Fibroblast of skin of left biceps (primary cell): ENCODE measurements around the gene CRIP1.

Experiments used
- DNase-seq, 2 experiments: peaks; one replicate each; pipeline ENCODE4 v3.0.0-alpha.2; 2013; ENCODE audit warnings: low read depth in 2 of 2

The CRIP1 gene

DNA sequence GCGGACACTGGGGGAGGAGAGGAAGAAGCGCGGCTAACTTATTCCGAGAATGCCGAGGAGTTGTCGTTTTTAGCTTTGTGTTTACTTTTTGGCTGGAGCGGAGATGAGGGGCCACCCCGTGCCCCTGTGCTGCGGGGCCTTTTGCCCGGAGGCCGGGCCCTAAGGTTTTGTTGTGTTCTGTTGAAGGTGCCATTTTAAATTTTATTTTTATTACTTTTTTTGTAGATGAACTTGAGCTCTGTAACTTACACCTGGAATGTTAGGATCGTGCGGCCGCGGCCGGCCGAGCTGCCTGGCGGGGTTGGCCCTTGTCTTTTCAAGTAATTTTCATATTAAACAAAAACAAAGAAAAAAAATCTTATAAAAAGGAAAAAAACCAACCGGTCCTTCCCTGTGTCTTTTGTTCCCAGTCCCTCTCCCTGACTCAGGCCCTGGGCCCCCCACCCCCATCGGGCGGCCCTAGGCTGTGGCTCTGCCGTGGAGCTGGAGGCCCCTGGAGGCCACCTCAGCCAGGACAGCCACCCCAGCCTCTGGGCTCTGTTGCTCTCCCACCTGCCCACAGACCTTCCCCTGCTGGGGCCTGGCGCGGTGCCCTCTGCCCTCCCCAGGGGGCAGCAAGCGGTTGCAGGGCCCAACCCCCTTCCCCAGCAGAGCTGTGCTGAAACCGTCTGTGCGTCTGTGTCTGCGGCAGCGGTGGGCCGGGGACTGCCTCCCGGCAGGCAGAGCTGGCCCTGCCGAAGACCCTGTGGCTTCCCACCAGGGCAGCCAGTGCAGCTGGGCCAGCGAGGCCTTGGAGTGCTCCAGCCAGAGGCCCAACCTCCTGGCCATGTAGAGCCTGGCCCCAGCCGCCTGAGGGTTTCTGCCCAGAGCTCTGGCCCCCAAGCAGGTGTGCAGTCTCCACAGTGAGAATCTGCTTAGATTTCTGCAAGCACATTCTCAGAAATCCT, 16.1 kb upstream of the CRIP1 start:
- no peak for DNase-seq

DNA sequence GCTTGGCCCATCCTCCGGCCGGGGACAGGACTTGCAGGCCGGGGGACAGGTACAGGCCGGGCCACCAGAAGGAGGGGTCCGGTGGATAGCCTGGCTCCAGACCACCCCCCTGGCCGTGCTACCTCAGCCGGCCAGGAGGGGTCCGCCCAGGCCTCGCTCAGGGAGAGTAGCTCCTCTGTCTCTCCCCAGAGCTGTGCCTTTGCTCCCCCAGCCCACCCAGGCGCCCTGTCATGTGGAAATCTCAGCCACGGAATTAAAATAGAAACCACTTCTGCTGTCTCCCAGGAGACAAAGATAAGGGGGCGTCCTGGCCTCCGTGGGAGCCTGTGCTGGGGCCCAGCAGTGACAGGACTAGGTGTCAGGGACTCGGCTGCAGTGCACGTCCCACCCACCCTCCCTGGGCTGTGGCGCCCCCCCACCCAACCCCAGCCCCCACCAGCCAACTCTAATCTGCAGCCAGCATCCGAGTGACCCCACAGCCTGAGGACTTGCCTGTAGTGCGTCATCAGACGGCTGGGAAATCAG, 15.3 kb upstream of the CRIP1 start:
- DNase-seq = no peak

DNA sequence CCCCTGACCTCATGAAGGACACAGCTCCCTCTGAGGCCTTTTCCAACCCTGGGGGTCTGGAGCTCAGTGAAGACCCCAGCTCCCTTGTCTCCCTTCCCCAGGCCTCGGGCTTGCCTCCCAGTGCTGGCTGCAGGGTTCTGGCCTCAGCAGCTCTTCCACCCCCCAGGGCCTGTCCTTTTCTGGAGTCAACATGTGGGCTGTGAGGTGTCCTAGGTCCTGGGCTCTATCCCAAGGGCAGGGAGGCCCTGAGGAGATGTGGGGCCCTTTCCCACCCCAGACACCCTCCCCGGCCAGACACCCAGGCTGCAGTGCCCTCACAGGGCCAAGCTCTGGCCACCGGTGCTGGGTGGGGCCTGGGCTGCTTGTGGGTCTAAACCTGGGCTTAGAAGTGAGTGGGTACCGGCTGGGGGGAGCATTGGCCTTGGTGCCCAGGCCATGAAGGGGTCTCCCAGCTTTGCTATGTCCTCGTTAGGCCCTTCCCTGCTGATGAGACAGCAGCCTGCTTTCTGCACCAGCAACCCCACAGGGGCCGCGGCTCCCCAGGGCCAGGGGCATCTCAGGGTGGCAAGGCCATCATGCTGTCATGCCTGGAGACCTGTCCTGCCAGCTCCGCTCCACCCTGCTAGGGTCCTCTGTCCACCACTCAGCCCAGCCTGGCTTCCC, 14.7 kb upstream of the CRIP1 start:
- no peak for DNase-seq

DNA sequence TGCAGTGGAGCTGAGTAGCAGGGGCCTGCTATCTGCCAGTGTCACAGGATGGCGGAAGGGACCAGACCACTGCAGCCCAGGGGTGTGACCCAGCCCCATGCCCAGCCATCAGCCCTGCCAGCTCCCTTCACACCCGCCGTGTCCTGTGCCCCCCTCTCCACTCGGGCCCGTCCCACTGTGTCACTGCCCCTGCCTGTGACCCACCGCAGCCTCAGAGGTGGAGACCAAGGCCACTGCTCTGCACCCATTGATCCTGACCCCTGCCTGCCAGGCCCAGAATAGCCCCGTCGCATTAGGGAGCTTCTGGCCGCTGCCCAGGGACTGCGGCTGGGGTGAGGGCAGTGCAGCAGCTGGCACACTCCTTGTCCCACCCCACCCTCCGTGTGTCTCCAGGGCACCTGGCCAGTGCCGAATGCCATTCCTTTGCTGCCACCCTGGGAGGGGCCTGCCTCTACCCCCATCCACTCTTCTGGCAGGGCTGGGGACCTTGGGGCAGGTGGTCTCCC, 14.1 kb upstream of the CRIP1 start:
- no peak for DNase-seq

DNA sequence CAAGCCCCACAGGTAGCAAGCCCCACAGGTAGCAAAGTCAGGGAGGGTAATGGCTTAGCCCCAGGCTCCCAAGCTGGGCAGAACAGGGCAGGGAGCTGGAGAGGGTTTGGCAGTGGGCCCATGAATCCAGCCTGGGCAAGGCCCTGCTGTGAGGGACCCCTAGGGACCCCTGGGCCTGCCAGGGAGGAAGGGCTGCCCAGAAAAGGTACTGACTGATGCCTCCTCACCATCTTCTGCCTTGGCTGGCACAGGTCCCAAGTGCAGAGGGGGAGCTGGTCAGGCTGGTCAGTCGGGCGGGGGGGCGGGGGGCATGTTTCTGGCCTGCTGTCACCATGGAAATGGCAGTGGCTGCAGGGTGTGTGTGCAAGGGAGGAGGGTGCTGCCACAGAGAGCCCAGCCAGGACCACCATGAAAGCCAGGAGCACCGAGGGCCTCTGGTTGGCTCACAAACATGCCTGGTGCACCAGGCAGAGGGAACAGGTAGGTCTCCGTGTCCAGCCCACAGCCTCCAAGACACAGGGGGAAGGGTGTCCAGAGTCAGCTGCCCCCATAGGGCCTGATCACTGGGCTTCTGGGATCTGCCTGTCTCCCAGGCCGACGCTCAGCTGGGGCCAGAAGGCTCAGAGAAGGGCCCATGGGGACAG, 13.5 kb upstream of the CRIP1 start:
- no peak for DNase-seq

DNA sequence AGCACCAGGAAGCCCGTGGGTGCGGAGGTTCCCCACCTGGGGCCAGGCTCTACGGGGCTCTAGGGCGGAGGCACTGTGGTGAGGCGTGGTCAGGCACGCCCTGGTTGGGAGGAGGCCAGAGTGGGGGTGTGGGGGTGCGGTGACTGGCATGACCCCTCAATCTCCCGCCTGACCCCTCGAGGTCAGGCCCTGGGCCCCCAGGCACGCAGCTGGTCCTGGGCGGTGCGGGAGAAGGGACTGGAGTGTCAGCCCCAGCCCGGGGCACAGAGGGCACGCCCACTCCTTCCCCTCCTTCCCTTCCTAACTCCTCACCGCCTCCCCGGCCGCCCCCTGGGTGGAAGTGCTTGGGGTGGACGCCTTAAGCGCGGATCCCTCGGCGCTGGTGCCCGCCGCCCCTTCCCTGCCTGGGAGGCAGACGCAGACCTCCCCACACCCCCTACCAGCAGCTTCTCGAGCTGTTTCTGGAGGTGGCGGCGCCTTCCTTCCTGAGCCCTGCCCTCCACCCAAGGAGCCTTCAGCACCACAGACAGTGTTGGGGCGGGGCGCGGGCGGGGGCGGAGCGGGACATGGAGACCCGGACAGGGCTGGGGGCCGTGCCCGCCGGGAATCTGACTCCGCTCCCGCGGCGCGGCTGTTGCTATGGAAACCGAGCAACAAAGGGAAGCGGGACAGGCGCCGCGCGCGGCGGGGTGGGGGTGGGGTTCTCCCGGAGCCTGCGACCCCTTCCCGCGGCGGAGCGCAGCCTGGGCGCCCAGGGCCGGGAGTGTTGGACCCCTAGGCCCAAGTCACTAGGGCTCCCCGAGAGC, 12.8 kb upstream of the CRIP1 start:
- peak; percentile 35 to 47 for DNase-seq

DNA sequence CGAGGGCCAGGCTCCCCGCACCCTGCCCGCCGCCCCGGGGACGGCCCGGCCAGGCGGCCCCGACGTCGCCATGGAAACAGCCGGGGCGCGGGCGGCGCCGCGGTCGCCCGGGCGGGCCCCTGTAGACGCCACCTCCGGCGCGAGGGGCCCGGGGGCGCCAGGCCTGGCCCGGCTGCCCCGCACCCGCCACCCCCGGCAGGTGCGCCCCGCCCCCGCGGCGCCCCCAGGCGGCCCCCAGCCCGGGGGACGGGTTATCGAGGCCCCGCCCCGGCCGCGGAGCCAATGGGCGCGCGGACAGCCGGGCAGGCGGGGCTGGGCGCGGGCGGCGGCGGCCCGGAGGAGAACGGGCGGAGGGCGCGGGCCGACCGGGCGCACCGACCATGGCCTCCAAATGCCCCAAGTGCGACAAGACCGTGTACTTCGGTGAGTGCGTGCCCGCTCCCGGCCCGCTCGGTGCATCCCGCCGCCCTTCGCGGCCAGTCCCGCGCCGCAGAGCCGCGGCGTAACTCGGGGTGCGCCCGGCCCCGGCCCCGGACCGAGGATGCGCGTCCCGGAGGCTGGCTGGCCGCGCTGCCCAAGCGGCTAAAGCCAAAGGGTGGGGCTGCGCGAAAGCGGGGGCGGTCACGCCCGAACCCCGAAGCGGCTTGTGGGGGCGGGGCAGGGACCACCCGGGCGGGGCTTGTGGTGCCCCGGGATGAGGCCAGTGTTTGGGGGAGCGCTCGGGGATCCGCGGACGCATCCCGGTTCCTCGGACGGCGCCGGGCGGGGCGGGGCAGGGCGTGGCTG, 12.0 kb upstream of the CRIP1 start, which contains the start of gene CRIP2:
Gene CRIP2, plus strand, starts transcription at position 339 of the 786 bp plus-strand sequence. Its CDS starts 42 bp downstream, at position 381.
- no peak for DNase-seq

DNA sequence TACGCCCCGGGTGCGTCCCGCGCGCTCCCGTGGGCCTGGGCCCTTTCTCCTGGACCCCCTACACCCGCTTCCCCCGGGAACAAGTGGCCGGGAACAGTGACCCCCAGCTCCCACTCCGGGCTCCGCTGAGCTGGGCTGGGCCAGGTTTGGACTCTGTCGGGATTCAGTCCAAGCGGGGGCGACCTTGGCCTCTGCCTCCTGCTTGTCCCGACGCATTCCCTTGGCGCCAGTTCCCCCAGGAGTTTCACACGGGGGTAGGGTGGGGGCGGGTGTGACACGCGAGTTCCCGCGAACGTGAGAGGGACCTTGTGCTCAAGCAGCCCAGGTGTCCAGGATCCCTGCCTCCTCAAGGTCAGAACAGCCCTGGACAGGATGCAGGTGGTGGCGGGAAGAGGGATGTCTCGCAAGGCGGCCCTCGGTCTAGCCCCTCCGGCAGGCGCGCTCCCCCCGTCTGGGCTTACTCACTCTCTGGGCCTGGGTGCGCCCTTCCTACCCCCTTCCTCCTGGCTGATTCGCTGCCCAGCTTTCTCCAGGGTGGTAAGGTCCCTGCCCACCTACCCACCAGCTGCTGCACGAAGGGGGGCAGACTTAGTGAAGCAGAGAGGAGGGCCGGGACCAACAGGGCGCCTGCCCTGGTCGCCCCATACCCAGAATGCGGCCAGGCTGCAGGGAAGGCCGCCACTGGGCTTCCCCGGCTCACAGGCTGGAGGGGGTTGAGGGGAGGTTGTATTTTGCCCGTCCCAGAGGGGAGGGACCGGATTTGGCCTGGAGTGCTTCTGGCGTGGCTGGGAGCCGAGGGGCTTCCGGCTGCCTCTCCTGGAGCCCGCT, 11.2 kb upstream of the CRIP1 start:
- DNase-seq = no peak

DNA sequence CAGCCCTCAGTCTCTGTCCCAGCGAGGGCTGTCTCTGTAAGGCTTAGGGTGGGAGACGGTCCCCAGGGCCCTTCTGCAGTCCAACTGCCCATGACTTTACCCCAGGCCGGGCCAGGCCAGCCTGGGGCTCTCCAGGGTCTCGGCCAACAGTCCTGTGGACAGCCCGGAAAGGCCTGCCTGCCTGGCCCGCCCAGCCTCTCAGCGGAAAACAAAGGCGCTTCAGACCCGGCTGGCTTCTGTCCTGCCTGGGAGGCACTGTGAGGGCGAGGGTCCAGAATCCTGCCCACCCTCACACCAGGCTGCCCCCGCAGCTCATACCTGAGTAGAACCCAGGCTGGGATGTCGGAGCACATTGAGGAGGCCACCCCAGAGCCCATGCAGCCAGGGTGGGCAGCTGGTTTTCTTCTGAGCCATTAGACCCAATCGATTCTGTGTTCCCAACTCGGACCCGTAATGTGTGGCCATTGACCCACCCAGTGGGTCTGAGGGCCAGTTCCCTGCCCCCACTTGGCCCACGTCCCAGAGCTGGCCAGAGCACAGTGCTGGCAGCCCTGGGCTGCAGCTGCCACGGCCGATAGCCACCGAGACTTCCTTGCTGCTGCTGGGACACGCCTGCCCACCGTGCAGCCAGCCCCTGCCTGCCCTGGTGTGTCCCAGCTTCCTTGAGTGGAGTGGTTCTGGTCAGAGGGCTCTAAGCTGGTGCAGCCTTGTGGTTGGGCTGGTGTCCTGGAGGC, 10.4 kb upstream of the CRIP1 start:
- DNase-seq = no peak

DNA sequence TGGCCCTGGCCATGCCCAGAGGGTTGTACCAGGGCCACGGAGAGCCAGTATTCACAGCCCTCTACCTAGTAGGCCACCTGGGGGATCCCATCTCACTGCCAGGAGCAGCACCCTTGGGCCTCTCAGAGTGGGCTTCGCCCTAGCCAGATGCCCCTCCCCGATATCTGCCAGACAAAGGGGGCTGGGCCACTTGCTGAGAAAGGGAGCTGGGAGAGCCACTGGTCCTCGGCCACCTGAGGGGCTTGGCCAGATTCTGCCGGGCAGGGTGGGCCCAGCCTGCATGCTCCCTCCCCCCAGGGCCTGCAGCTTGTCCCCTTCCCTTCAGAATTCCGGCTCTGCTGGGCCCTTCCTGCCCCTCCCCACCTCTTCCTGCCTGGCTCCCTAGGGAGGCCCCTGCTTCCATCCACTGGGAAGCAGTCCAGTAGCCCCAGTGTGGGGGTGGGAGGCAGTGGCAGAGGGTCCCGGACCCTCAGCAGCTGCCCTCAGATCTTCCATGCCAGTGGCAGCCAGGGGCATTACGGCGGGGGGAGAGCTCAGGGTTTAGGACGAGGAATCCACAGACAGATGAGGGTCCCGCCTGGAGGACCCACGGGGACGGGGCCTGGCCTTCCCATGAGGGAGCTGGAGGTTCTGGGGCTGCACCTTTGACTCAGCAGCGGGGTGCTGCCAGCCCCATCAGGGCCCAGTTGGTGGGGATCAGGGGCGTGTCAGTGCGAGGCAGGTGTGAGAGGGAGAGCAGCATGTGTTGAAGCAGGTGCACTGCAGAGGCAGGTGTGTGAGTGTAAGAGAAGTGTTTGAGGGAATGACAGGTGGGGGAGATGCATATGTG, 9.6 kb upstream of the CRIP1 start:
- no peak for DNase-seq

DNA sequence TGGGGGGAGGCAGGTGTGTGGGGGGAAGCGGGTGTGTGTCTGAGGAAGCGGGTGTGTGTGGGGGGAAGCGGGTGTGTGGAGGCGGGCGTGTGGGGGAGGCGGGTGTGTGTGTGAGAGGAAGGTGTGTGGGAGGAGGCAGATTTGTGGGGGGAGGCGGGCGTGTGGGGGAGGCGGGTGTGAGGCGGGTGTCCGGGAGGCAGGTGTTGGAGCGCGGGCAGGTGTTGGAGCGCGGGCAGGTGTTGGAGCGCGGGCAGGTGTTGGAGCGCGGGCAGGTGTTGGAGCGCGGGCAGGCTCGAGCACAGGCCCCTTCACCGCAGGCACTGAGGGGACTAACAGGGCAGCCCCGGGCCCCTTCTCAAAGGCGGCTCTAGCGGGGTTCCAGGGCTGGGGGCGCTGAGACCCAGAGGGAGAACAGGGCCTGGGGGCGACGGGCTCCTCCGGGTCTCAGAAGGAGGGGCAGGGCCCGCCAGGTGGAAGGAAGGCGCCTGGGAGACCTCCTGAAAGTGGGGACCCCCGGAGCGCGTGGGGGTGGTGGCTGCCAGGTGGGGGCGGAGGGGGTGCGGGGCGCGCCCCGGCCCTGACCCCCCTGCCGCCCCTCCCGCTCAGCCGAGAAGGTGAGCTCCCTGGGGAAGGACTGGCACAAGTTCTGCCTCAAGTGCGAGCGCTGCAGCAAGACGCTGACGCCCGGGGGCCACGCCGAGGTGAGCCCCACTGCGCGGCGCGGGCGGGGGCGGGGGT, 8.9 kb upstream of the CRIP1 start:
- DNase-seq = no peak

DNA sequence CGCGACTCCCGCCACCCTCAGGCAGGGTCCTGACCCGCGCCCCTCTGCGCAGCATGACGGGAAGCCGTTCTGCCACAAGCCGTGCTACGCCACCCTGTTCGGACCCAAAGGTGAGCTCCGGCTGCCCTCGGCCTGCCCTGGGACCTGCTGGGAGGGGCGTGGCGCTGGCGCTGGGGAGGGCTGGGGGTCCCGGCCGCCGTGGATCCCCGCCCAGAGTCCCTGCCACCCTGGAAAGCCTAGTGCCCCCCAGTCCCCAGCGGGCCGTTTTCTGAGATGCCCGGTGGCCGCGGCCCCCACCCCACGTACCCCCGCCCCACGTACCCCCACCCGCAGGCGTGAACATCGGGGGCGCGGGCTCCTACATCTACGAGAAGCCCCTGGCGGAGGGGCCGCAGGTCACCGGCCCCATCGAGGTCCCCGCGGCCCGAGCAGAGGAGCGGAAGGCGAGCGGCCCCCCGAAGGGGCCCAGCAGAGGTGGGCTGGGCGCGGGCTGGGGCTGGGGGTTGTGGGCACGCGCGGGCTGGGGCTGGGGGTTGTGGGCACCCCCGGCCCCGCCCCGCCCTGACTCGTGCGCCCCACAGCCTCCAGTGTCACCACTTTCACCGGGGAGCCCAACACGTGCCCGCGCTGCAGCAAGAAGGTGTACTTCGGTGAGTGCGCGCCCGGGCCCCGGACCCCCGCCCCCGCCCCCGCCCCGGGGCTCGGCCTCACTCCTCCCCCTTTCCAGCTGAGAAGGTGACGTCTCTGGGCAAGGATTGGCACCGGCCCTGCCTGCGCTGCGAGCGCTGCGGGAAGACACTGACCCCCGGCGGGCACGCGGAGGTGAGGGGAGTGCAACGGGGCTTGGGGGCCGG, 8.1 kb upstream of the CRIP1 start:
- DNase-seq = no peak

DNA sequence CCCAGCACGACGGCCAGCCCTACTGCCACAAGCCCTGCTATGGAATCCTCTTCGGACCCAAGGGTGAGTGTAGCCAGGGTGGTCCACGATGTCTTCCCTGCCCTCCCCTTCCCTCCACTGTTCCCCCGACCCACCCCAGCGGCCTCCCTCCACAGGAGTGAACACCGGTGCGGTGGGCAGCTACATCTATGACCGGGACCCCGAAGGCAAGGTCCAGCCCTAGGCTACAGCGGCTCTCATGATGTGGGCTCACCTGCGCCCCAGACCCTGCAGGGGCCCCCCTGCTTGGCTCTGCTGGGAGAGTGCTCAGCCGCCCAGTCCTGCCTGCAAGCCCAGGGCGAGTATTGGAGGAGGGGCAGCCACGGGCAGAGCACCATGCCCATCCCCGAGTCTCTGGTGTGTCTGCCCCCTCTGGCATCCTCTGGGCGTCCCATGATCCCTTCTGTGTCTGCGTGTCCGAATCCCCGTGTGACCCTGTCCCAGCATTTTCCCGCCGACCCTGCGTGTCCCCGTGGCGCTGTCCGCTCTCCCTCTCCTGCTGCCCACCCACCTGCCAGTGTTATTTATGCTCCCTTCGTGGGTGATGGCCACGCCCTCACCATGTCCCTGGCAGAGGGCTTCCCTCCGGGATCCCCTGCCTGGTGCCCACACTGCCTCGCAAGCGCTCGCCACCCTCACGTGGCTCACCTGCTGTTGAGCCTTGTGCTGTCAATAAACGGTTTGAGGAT, 7.1 kb upstream of the CRIP1 start:
- no peak for DNase-seq

DNA sequence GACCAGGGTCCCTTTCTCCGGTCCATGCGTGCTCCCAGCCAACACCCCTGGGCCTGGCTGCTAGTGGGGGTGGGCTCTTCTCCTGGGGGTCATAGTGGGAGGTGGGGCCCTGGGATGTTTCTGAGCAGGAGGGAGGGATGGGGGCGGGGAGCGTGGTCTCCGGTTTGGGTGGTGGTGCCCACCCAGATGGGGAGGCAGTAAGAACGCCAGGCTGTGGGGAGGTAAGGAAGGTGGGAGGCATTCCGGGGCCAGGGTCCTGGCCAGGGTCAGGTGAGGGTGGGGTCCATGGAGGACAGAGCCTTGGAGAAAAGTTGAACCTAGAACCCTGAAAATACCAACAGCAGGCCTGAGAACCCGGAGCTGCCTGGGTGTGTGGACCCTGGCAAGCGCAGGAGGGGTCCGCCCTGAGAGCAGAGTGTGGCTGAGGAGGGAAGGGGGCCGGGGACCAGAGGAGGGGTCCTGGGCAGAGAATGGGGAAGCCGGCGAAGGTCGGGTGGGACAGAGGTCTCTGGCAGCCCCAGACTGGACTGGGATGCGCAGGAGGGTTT, 6.4 kb upstream of the CRIP1 start:
- no peak for DNase-seq
